Measurements from ENCODE around the gene TMC1.
"Not testable (repeated sequence)": the region's sequence is repeated elsewhere in the genome, so short reads cannot be mapped to it uniquely, and the experiment has no call there.

The TMC1 gene

GRCh38 chr9:72491242-72491641, 30.2 kb upstream of the TMC1 start:
- no peaks in the 10 kb centered on the region for H3K36me3 ChIP-seq
- TF ChIP-seq CTCF (IDR thresholded peaks at IDR 0.05), result no peak
- DNase-seq, result no peak
- H3K4me1 ChIP-seq, result no peaks in the 10 kb centered on the region
- intact Hi-C loops (cut with DNase I; ENCODE audit: low total_unique reads), result no loop called here
- H3K4me3 ChIP-seq, result no peak overlapping the region
- no peak overlapping the region for H3K27ac ChIP-seq
- no peaks in the 10 kb centered on the region for H3K27me3 ChIP-seq
- H3K9me3 ChIP-seq, result no peaks in the 10 kb centered on the region

GRCh38 chr9:72494051-72494450, 27.4 kb upstream of the TMC1 start:
- Histone ChIP-seq H3K27ac (no peak overlapping the region), H3K27me3 (no peaks in the 10 kb centered on the region), H3K9me3 (no peaks in the 10 kb centered on the region), H3K4me3 (no peak overlapping the region), H3K4me1 (no peaks in the 10 kb centered on the region), H3K36me3 (no peaks in the 10 kb centered on the region)
- no peak for DNase-seq
- intact Hi-C loops (cut with DNase I; ENCODE audit: low total_unique reads), result no loop called here
- no peak for TF ChIP-seq CTCF (IDR thresholded peaks at IDR 0.05)

DNA sequence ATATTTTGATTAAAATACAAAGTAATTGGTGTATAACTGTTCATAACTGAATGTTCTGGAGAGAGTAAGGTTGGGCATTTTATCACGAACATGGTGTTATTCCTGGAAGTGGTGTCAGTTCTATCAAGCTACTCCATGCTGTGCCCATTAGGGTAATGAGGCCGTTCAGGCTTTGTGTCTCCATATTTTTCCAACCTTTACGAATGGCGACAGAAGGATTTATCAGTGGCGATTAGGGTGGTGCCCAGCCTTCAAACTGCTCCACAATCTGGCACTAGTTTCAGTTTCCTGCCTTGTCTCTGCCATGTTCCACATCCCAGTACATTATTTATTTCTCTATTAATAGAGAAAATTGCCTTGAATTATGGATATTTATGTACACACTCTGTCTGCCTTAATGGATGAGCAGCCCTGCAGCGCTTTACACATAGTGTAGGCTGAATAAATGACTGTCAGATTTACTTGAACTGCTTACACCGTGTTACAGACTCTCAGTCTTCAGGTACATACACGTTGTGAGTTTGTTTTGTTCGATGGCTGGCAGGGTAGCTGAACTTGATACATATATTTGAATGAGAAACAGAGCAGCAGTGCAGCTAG, 23.9 kb upstream of the TMC1 start:
- DNase-seq, result no peak
- H3K27ac ChIP-seq, result no peak overlapping the region
- no peak for TF ChIP-seq CTCF (IDR thresholded peaks at IDR 0.05)
- H3K27me3 ChIP-seq, result no peaks in the 10 kb centered on the region
- H3K36me3 ChIP-seq, result no peaks in the 10 kb centered on the region
- H3K4me1 ChIP-seq, result no peaks in the 10 kb centered on the region
- no peaks in the 10 kb centered on the region for H3K9me3 ChIP-seq
- intact Hi-C loops (cut with DNase I; ENCODE audit: low total_unique reads), result no loop called here
- no peak overlapping the region for H3K4me3 ChIP-seq

GRCh38 chr9:72506615-72507014, 14.8 kb upstream of the TMC1 start:
- H3K4me3 ChIP-seq, result no peak overlapping the region

GRCh38 chr9:72509053-72509452, 12.4 kb upstream of the TMC1 start:
- no peak overlapping the region for H3K4me3 ChIP-seq
- DNase-seq, result no peak
- no peak for TF ChIP-seq CTCF (IDR thresholded peaks at IDR 0.05)
- no peaks in the 10 kb centered on the region for H3K27me3 ChIP-seq
- H3K4me1 ChIP-seq, result no peaks in the 10 kb centered on the region
- H3K27ac ChIP-seq, result no peak overlapping the region
- H3K36me3 ChIP-seq, result no peaks in the 10 kb centered on the region
- no peaks in the 10 kb centered on the region for H3K9me3 ChIP-seq
- intact Hi-C loops (cut with DNase I; ENCODE audit: low total_unique reads), result no loop called here

More at GRCh38 chr9:72506615-72507014, 14.8 kb upstream of the TMC1 start:
- no peaks in the 10 kb centered on the region for H3K27me3 ChIP-seq
- H3K27ac ChIP-seq, result no peak overlapping the region
- DNase-seq, result no peak
- H3K9me3 ChIP-seq, result no peaks in the 10 kb centered on the region
- no peak for TF ChIP-seq CTCF (IDR thresholded peaks at IDR 0.05)
- H3K4me1 ChIP-seq, result no peaks in the 10 kb centered on the region
- intact Hi-C loops (cut with DNase I; ENCODE audit: low total_unique reads), result no loop called here
- H3K36me3 ChIP-seq, result no peaks in the 10 kb centered on the region

DNA sequence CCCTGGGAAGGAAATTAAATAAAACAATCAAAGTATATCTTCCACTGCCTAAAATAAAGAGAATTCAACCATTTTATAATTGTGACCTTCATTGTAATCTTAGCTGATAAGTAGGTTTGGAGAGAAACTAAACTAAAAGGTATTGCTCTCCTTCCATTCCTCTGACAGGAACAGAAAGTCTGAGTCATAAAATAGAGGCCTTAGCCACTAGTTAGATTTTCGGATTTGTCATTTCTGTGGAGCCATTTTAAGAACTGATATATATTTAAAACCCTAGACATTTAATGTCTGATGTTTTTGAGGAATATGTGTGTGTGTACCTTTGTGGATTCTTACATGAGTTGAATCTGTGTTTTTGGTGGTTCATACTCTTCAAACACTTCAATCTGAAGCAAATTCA, 11.8 kb upstream of the TMC1 start:
- Histone ChIP-seq H3K27me3 (no peaks in the 10 kb centered on the region), H3K9me3 (no peaks in the 10 kb centered on the region), H3K4me3 (no peak overlapping the region), H3K27ac (no peak overlapping the region), H3K36me3 (no peaks in the 10 kb centered on the region), H3K4me1 (no peaks in the 10 kb centered on the region)
- intact Hi-C loops (cut with DNase I; ENCODE audit: low total_unique reads), result no loop called here
- TF ChIP-seq CTCF (IDR thresholded peaks at IDR 0.05), result no peak
- DNase-seq, result no peak

DNA sequence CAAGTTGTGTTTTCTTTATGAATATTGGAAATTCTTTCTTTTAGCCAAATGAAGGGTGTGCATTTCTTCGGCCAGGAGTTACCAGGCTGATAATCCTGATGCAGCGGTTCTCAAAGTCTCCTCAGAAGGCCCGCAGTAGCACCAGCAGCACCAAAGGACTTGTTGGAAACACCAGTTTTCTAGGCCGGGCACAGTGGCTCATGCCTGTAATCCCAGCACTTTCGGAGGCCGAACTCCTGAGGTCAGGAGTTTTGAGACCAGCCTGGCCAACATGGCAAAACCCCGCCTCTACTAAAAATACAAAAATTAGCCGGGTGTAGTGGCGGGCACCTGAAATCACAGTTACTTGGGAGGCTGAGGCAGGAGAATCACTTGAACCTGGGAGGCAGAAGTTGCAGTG, 397 bp upstream of the TMC1 start:
- H3K4me1 ChIP-seq; H3K4me3 ChIP-seq; H3K27ac ChIP-seq; H3K9me3 ChIP-seq; H3K27me3 ChIP-seq; DNase-seq; H3K36me3 ChIP-seq; intact Hi-C loops (cut with DNase I; ENCODE audit: low total_unique reads): not testable (repeated sequence)
